GM10847 (cell line): ENCODE data around the gene TOB2.

Experiments used
- POLR2A ChIP-seq: IDR thresholded peaks from 2 replicates; pipeline ENCODE4 v1.6.1; 2011; ENCODE audit not compliant: insufficient read length; ENCODE audit errors: extremely low read depth

Gene TOB2

GRCh38 chr22:41474872-41475451 lies 28.4 kb upstream of the TOB2 start:
- TF ChIP-seq POLR2A, result no peak

- TF ChIP-seq POLR2A, result no peak
Observed at GRCh38 chr22:41471568-41471967, 25.0 kb upstream of the TOB2 start.

GRCh38 chr22:41470886-41471285 lies 24.3 kb upstream of the TOB2 start:
- no peak for TF ChIP-seq POLR2A

GRCh38 chr22:41469218-41469851 lies 22.7 kb upstream of the TOB2 start:
- no peak for TF ChIP-seq POLR2A

DNA sequence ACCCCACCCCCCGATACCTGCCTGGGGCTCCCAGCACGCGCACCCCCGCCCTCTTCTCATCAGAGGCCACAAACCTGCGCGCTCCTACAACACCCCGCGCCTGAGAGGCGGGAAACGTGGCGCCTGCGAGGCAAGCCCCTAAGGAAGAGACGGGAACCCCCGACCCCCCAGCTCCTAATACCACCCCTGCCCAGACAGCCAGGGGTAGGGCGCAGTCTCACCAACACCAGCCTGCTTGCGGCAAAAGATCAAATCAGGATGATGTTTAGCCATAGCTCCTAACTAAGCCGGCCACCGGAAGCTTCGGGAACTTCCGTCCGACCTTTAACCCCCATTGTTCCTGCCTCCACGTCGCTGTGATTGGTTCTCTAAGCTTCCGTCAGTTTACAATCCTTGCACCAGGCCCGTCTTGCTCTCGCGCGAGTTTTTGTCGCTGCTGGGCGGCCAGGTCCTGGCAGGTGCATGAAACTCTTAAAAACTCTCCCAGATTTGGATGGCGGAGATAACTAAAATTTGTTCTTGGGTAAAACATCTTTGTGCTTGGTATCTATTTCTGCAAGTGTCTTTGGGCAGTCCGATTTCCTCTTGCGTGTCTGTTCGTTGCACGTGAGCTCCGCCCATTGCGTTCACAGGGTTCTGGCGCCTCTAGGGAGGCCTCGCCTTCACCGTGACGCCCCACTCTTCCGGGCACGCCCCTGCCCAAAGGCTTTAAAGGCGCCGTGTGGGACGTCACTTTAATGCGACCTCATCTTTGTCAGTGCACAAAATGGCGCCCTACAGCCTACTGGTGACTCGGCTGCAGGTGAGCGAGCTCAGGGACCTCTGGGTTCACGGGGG lies 22.0 kb upstream of the TOB2 start, which contains the start of the genes ACO2 and PHF5A:
ACO2 (plus strand) TSS at position 737 of the 837 bp plus-strand sequence; CDS start at position 767, 30 bp downstream.
PHF5A (minus strand) TSS at position 312 of the 837 bp plus-strand sequence; CDS start at position 273, 39 bp downstream.
- peak; percentile 54 for TF ChIP-seq POLR2A

- no peak for TF ChIP-seq POLR2A
Observed at GRCh38 chr22:41461901-41462300, 15.3 kb upstream of the TOB2 start.

GRCh38 chr22:41459431-41459830 lies 12.8 kb upstream of the TOB2 start:
- TF ChIP-seq POLR2A, result no peak

GRCh38 chr22:41458161-41458728 lies 11.6 kb upstream of the TOB2 start:
- TF ChIP-seq POLR2A, result no peak

- peak; percentile 40 for TF ChIP-seq POLR2A
Observed at GRCh38 chr22:41448189-41448808, 1.7 kb upstream of the TOB2 start.

GRCh38 chr22:41447435-41448188 lies 1.0 kb upstream of the TOB2 start:
- TF ChIP-seq POLR2A, result no peak

- TF ChIP-seq POLR2A, result no peak
Observed at GRCh38 chr22:41446057-41446501, 522 bp downstream of the TOB2 start.

DNA sequence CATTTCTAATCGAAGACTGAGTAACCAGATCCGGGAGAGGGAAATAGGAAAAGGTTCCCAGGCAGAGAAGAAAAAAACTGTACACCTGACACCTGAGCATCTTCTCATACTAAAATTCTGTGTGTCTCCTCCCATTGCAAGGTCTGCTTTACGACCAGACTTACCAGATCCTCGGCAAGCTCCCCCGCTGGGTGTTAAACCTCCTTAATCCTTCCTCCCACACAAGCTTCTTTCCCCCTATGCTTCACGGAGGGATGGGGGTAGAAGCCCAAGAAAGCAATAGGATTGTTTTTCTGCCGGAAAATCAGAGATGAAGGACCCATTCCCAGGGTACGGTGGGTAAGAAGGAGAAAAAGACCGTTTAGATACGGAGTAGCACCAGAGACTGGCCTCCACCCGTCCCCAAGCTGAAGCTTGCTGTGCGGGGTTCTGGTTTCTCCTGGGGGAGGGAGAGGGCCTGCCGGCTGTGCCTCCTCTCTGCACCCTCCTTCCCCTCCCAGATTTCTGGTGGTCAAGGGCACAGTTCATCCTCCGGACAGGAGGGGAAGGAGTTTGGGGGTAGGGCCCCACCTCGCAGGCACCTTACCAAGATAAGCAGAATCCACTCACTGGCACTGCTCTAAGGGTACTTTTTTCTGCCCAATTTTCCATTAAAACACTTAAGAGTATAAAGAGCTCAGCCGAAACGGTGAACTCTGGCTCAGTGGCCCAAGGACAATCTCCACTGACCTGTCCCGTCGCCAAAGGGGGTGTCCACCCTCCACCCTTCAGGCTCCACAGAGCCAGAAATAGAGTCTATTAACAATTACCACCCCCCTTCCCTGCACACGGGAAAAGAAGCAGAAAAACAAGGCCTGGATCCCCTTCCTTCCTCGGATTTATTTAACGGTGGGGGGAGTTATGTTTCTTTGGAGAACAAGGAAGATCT lies 1.2 kb downstream of the TOB2 start:
- TF ChIP-seq POLR2A, result no peak
